GM23338 (cell line): ENCODE measurements around the gene RAB4A. TPM values are rescaled to one million over a fixed set of nuclear protein-coding genes. Genes with fewer than 3 reads are reported as not detected.

Experiments
- ATAC-seq: fragments of 200-7000 bp; cut with Tn5 transposase; 3 replicates; pipeline ENCODE4 v1.9.1; 2020
- DNase-seq: peaks from one replicate; pipeline ENCODE4 v3.0.0-alpha.2; 2015; ENCODE audit warnings: low spot score
- H2AFZ ChIP-seq: fragments of 200-600 bp; sonication (generic); 2 replicates; pipeline ENCODE4 v1.8.0; 2016; ENCODE audit warnings: antibody characterized with exemption, mild to moderate bottlenecking, moderate library complexity
- H3F3A ChIP-seq: fragments of 200-600 bp; sonication (generic); replicated peaks from 2 replicates; pipeline ENCODE4 v1.8.0; 2017; ENCODE audit warnings: antibody characterized with exemption, mixed run types, low read depth
- H3K27ac ChIP-seq: fragments of 200-600 bp; sonication (generic); 2 replicates; pipeline ENCODE4 v1.6.1; 2016; ENCODE audit warnings: low read depth
- H3K27me3 ChIP-seq: fragments of 200-600 bp; sonication (generic); 2 replicates; pipeline ENCODE4 v1.8.0; 2016; ENCODE audit warnings: mild to moderate bottlenecking, mixed run types, moderate library complexity; ENCODE audit not compliant: insufficient read depth
- H3K36me3 ChIP-seq: fragments of 200-600 bp; sonication (generic); 2 replicates; pipeline ENCODE4 v1.8.0; 2016; ENCODE audit warnings: mild to moderate bottlenecking; ENCODE audit not compliant: insufficient read depth
- H3K4me1 ChIP-seq: fragments of 200-600 bp; sonication (generic); 2 replicates; pipeline ENCODE4 v1.8.0; 2016; ENCODE audit warnings: mild to moderate bottlenecking, moderate library complexity; ENCODE audit not compliant: insufficient read depth
- H3K4me2 ChIP-seq: fragments of 200-600 bp; sonication (generic); 2 replicates; pipeline ENCODE4 v1.7.1; 2017; ENCODE audit warnings: mixed run types
- H3K4me3 ChIP-seq: fragments of 200-600 bp; sonication (generic); 2 replicates; pipeline ENCODE4 v1.6.1; 2016; ENCODE audit warnings: mixed run types
- H3K79me2 ChIP-seq: fragments of 200-600 bp; sonication (generic); replicated peaks from 2 replicates; pipeline ENCODE4 v1.8.0; 2017; ENCODE audit warnings: mild to moderate bottlenecking; ENCODE audit not compliant: insufficient read depth
- H3K9me2 ChIP-seq: fragments of 200-600 bp; sonication (generic); 2 replicates; pipeline ENCODE4 v1.8.0; 2017; ENCODE audit not compliant: insufficient read depth
- H4K20me1 ChIP-seq: fragments of 200-600 bp; sonication (generic); replicated peaks from 2 replicates; pipeline ENCODE4 v1.8.0; 2017; ENCODE audit warnings: mild to moderate bottlenecking; ENCODE audit not compliant: insufficient read depth
- H3K27ac Mint-ChIP-seq: 2 replicates; pipeline ENCODE4 v1.8.0; 2020; ENCODE audit warnings: inconsistent platforms, mild to moderate bottlenecking, moderate library complexity, mixed read lengths
- H3K27me3 Mint-ChIP-seq: 3 replicates; pipeline ENCODE4 v1.8.0; 2022; ENCODE audit warnings: low read depth, mild to moderate bottlenecking, moderate library complexity, mixed read lengths, inconsistent platforms; ENCODE audit not compliant: insufficient read depth, poor library complexity
- H3K36me3 Mint-ChIP-seq: 3 replicates; pipeline ENCODE4 v1.8.0; 2021; ENCODE audit warnings: low read depth, mild to moderate bottlenecking, inconsistent platforms, moderate library complexity, mixed read lengths
- H3K4me1 Mint-ChIP-seq: 3 replicates; pipeline ENCODE4 v1.8.0; 2020; ENCODE audit warnings: mild to moderate bottlenecking, inconsistent platforms, mixed read lengths
- H3K4me3 Mint-ChIP-seq: 3 replicates; pipeline ENCODE4 v1.8.0; 2021; ENCODE audit warnings: moderate library complexity, mild to moderate bottlenecking, inconsistent platforms, mixed read lengths
- H3K9me3 Mint-ChIP-seq: 3 replicates; pipeline ENCODE4 v1.8.0; 2020; ENCODE audit warnings: moderate library complexity, mild to moderate bottlenecking, inconsistent platforms, mixed read lengths
- CREB1 ChIP-seq: fragments of 250-450 bp; sonication (Bioruptor Pico); IDR thresholded peaks from 2 replicates; pipeline ENCODE4 v1.5.0; 2020; ENCODE audit warnings: low read depth, mild to moderate bottlenecking, moderate library complexity
- ETS1 ChIP-seq: IDR thresholded peaks from 2 replicates; pipeline ENCODE4 v1.6.1; 2016; ENCODE audit warnings: antibody characterized with exemption
- EZH2 ChIP-seq: fragments of 200-600 bp; sonication (generic); IDR thresholded peaks from one replicate; pipeline ENCODE4 v1.8.0; 2017; ENCODE audit warnings: antibody characterized with exemption, mild to moderate bottlenecking, low read depth; ENCODE audit not compliant: unreplicated experiment
- EZH2phosphoT487 ChIP-seq: fragments of 200-600 bp; sonication (generic); IDR thresholded peaks from one replicate; pipeline ENCODE4 v1.8.1; 2018; ENCODE audit warnings: antibody characterized with exemption; ENCODE audit not compliant: unreplicated experiment
- JUNB ChIP-seq: IDR thresholded peaks from one replicate; pipeline ENCODE4 v1.6.1; 2016; ENCODE audit warnings: antibody characterized with exemption; ENCODE audit not compliant: unreplicated experiment
- NANOG ChIP-seq: IDR thresholded peaks from 2 replicates; pipeline ENCODE4 v1.6.1; 2016; ENCODE audit warnings: antibody characterized with exemption, borderline replicate concordance
- POLR2AphosphoS5 ChIP-seq: IDR thresholded peaks from 2 replicates; pipeline ENCODE4 v1.6.1; 2016; ENCODE audit warnings: antibody characterized with exemption, low read depth
- REST ChIP-seq: IDR thresholded peaks from one replicate; pipeline ENCODE4 v1.6.1; 2018; ENCODE audit warnings: antibody characterized with exemption; ENCODE audit not compliant: unreplicated experiment
- STAT1 ChIP-seq: IDR thresholded peaks from one replicate; pipeline ENCODE4 v1.6.1; 2016; ENCODE audit warnings: antibody characterized with exemption; ENCODE audit not compliant: unreplicated experiment
- ZNF114 ChIP-seq: fragments of 250-450 bp; sonication (Bioruptor Pico); IDR thresholded peaks from 2 replicates; pipeline ENCODE4 v1.5.0; 2020; ENCODE audit warnings: mild to moderate bottlenecking, moderate library complexity
- ZNF331 ChIP-seq: fragments of 250-450 bp; sonication (Bioruptor Pico); IDR thresholded peaks from 2 replicates; pipeline ENCODE4 v1.5.0; 2020; ENCODE audit warnings: low read depth, mild to moderate bottlenecking, moderate library complexity
- ZNF462 ChIP-seq: fragments of 250-450 bp; sonication (Bioruptor Pico); IDR thresholded peaks from 2 replicates; pipeline ENCODE4 v1.5.0; 2020; ENCODE audit warnings: mild to moderate bottlenecking, moderate library complexity
- polyA plus RNA-seq: library from polyadenylated mRNA; unstranded; fragments of >200 nt; fragmentation: Nextera tagmentation; extraction: Ambion mirVana; gene quantifications from 2 replicates; pipeline ENCODE4 v1.2.1, GENCODE V29; 2016
- total RNA-seq: library from RNA; depleted of rRNA; stranded (reverse); fragments of >200 nt; shearing (Covaris generic); gene quantifications from 2 replicates; pipeline ENCODE4 v1.2.3, GENCODE V29; 2014
- TF ChIP-seq, protein P1 (sequence below), 2 experiments: fragments of 200-600 bp in 1 of 2; sonication (generic) in 1 of 2; conservative IDR thresholded peaks; 2 replicates each; pipeline versions ENCODE4 v1.5.1 to v1.6.1; 2016 to 2017; ENCODE audit warnings: antibody characterized with exemption in 2 of 2, low read depth in 2 of 2, mild to moderate bottlenecking in 2 of 2, moderate library complexity in 1 of 2

RAB4A gene
- total and polyA plus RNA-seq, 2 experiments from 2014 or later, result 37.5 to 50.8 TPM

DNA sequence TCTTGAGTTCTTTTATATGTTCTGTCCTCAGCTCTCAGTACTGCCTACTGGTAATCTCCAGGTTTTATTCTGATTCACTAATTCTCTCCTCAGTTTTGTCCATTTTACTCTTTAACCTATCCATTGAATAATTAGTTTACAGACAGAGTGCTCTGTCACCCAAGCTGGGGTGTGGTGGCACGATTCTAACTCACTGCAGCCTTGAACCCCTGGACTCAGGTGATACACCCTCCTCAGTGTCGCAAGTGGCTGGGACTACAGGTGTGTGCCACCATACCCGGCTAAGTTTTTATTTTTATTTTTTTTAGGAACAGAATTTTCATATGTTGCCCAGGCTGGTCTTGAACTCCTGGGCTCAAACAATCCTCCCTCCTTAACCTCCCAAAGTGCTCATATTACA lies 14.0 kb downstream of the RAB4A start:
- Histone ChIP-seq H3K4me1 (peaks cover 11% of the 10 kb centered on the region; the same call in 1 of the 2 replicates), H2AFZ (no peak overlapping the region), H3K79me2 (peaks cover 81% of the 10 kb centered on the region), H3K27me3 (no peaks in the 10 kb centered on the region), H3K27ac (no peak overlapping the region), H3K9me2 (no peaks in the 10 kb centered on the region), H3K36me3 (no peaks in the 10 kb centered on the region), H3K4me2 (no peak overlapping the region), H4K20me1 (peaks cover 20% of the 10 kb centered on the region; the same call in 1 of the 2 replicates), H3F3A (no peaks in the 10 kb centered on the region), H3K4me3 (no peak overlapping the region)
- TF ChIP-seq REST (no peak), ZNF331 (CRISPR knock-in tag) (no peak), ETS1 (no peak), EZH2 (no peak), POLR2AphosphoS5 (no peak), CREB1 (CRISPR knock-in tag) (no peak), JUNB (no peak), EZH2phosphoT487 (no peak), STAT1 (no peak), ZNF462 (CRISPR knock-in tag) (no peak), NANOG (no peak), ZNF114 (CRISPR knock-in tag) (no peak)
- TF ChIP-seq, protein P1, sequence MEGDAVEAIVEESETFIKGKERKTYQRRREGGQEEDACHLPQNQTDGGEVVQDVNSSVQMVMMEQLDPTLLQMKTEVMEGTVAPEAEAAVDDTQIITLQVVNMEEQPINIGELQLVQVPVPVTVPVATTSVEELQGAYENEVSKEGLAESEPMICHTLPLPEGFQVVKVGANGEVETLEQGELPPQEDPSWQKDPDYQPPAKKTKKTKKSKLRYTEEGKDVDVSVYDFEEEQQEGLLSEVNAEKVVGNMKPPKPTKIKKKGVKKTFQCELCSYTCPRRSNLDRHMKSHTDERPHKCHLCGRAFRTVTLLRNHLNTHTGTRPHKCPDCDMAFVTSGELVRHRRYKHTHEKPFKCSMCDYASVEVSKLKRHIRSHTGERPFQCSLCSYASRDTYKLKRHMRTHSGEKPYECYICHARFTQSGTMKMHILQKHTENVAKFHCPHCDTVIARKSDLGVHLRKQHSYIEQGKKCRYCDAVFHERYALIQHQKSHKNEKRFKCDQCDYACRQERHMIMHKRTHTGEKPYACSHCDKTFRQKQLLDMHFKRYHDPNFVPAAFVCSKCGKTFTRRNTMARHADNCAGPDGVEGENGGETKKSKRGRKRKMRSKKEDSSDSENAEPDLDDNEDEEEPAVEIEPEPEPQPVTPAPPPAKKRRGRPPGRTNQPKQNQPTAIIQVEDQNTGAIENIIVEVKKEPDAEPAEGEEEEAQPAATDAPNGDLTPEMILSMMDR (conservative IDR thresholded peaks at IDR 0.05; ENCODE audit: low read depth in 2 of 2), result no peak
- Mint-ChIP-seq H3K27ac (no peak overlapping the region), H3K27me3 (no peaks in the 10 kb centered on the region), H3K9me3 (no peaks in the 10 kb centered on the region), H3K36me3 (peaks cover 3% of the 10 kb centered on the region; the same call in 1 of the 3 replicates), H3K4me3 (no peak overlapping the region), H3K4me1 (peaks cover 15% of the 10 kb centered on the region; the same call in 2 of the 3 replicates)
- DNase-seq, result no peak
- ATAC-seq, result no peak
